ENCODE results near the gene ZNF639. TPM values are rescaled to one million over a fixed set of nuclear protein-coding genes. Genes with fewer than 3 reads are reported as not detected.

The ZNF639 gene
- total RNA-seq, 1 experiment from 2014 or later: 28.6 TPM

GRCh38 chr3:179276743-179277142 is 46.1 kb upstream of the ZNF639 start:
- H3K4me3 Mint-ChIP-seq (ENCODE audit: unreplicated experiment): no peak overlapping the region
- H3K36me3 Mint-ChIP-seq (ENCODE audit: insufficient read depth, unreplicated experiment): no peaks in the 10 kb centered on the region
- no TSS peak for BruUV-seq (replicated peaks)
- no peak for DNase-seq
- ChIA-PET POLR2A (interaction anchor here (0.6 kb wide), 1 partner anchor 176 kb away, joined by 3 read pairs; no protein-coding TSS in a partner anchor), CTCF (no interaction called here)
- Histone ChIP-seq H3K4me3 (ENCODE audit: low read depth, low read length) (no peak overlapping the region), H3K9me3 (no peaks in the 10 kb centered on the region), H3K4me1 (no peaks in the 10 kb centered on the region), H3K27me3 (replicated peaks; ENCODE audit: control insufficient read depth, insufficient read depth, low read length) (no peaks in the 10 kb centered on the region), H3K36me3 (ENCODE audit: control insufficient read depth, insufficient read depth, low read length) (no peaks in the 10 kb centered on the region)
- H3K9me3 Mint-ChIP-seq (ENCODE audit: unreplicated experiment): no peaks in the 10 kb centered on the region
- no peaks in the 10 kb centered on the region for H3K4me1 Mint-ChIP-seq (ENCODE audit: low read depth, unreplicated experiment)
- intact Hi-C loops (cut with micrococcal nuclease; ENCODE audit: unreplicated experiment): no loop called here
- H3K27ac Mint-ChIP-seq (ENCODE audit: unreplicated experiment): no peak overlapping the region
- TF ChIP-seq CTCF (IDR thresholded peaks at IDR 0.05; ENCODE audit: insufficient read depth in 1 of 2, low read depth in 1 of 2, low read length in 1 of 2, severe bottlenecking in 1 of 2, unreplicated experiment in 1 of 2): no peak
- H3K27me3 Mint-ChIP-seq (ENCODE audit: insufficient read depth, unreplicated experiment): no peaks in the 10 kb centered on the region

DNA sequence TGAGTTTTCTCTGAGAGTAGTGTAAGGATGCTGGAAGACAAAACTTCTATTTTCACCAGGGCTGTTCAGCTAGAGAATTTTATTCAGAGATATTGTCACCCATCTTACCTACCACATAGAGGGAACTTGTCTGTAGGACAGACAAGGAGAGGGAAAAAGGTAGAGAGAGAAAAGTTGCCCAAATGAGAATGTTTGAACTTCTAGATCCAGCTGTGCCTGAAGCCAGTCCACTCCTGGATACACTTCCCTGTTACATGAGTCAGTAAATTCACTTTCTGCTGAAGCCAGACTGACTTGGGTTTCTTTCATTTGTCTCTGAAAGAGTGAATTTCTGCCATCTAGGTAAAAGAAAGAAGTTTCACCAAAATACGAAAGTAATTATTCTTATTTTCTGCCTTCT is 44.7 kb upstream of the ZNF639 start:
- ChIA-PET POLR2A (no interaction called here), CTCF (no interaction called here)
- Mint-ChIP-seq H3K9me3 (ENCODE audit: unreplicated experiment) (no peaks in the 10 kb centered on the region), H3K27me3 (ENCODE audit: insufficient read depth, unreplicated experiment) (peaks cover 7% of the 10 kb centered on the region), H3K4me3 (ENCODE audit: unreplicated experiment) (no peak overlapping the region), H3K27ac (ENCODE audit: unreplicated experiment) (no peak overlapping the region), H3K4me1 (ENCODE audit: low read depth, unreplicated experiment) (no peaks in the 10 kb centered on the region), H3K36me3 (ENCODE audit: insufficient read depth, unreplicated experiment) (no peaks in the 10 kb centered on the region)
- no peak for DNase-seq
- Histone ChIP-seq H3K4me1 (no peaks in the 10 kb centered on the region), H3K4me3 (ENCODE audit: low read depth, low read length) (no peak overlapping the region), H3K36me3 (ENCODE audit: control insufficient read depth, insufficient read depth, low read length) (no peaks in the 10 kb centered on the region), H3K9me3 (no peaks in the 10 kb centered on the region), H3K27me3 (replicated peaks; ENCODE audit: control insufficient read depth, insufficient read depth, low read length) (no peaks in the 10 kb centered on the region)
- TF ChIP-seq CTCF (IDR thresholded peaks at IDR 0.05; ENCODE audit: insufficient read depth in 1 of 2, low read depth in 1 of 2, low read length in 1 of 2, severe bottlenecking in 1 of 2, unreplicated experiment in 1 of 2): no peak
- intact Hi-C loops (cut with micrococcal nuclease; ENCODE audit: unreplicated experiment): no loop called here
- BruUV-seq (replicated peaks): no TSS peak

DNA sequence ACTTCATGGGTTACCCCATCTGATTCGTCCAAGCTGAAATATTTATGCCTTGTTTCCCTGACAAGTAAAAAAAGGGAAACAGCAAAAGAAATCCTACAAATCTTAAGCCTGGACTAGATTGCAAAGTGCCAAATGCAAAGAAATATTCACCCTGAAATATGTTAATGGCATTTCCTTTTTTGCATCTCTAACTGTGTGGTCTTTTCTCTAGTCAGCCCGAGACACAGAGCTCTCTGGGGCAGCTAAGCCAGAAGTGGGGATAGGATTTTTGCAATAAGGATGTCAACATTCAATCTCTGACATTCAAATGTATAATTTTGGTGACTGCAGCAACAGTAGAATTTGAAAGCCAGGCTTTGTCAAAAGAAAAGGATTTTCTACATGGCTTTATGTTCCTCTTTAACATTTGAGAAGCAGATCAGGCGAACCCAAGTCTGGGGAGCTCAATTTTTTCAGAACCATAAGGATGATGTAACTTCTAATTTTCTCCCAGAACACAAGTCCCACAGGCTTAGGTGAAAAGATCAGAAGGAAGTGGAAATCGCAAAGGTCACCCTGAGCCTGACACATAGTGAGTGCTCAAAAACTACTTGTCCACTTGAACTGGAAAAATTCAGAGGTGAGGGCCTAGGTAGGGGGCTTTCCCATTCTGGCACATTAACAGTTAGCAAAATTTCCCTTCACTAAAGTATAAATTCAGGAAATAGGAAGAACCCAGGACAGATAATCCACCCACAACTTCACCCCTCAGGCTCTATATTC is 43.7 kb upstream of the ZNF639 start:
- CTCF ChIA-PET: no interaction called here
- intact Hi-C loops (cut with micrococcal nuclease; ENCODE audit: unreplicated experiment): no loop called here

More for the DNA sequence above, 43.7 kb upstream of the ZNF639 start:
- no peak overlapping the region for H3K27ac Mint-ChIP-seq (ENCODE audit: unreplicated experiment)
- Histone ChIP-seq H3K4me3 (ENCODE audit: low read depth, low read length) (no peak overlapping the region), H3K4me1 (no peaks in the 10 kb centered on the region), H3K36me3 (ENCODE audit: control insufficient read depth, insufficient read depth, low read length) (no peaks in the 10 kb centered on the region), H3K9me3 (no peaks in the 10 kb centered on the region), H3K27me3 (replicated peaks; ENCODE audit: control insufficient read depth, insufficient read depth, low read length) (no peaks in the 10 kb centered on the region)
- POLR2A ChIA-PET: no interaction called here
- H3K27me3 Mint-ChIP-seq (ENCODE audit: insufficient read depth, unreplicated experiment): peaks cover 7% of the 10 kb centered on the region
- BruUV-seq (replicated peaks): no TSS peak
- H3K4me1 Mint-ChIP-seq (ENCODE audit: low read depth, unreplicated experiment): no peaks in the 10 kb centered on the region
- no peak for TF ChIP-seq CTCF (IDR thresholded peaks at IDR 0.05; ENCODE audit: insufficient read depth in 1 of 2, low read depth in 1 of 2, low read length in 1 of 2, severe bottlenecking in 1 of 2, unreplicated experiment in 1 of 2)
- no peaks in the 10 kb centered on the region for H3K9me3 Mint-ChIP-seq (ENCODE audit: unreplicated experiment)
- no peaks in the 10 kb centered on the region for H3K36me3 Mint-ChIP-seq (ENCODE audit: insufficient read depth, unreplicated experiment)
- no peak for DNase-seq
- H3K4me3 Mint-ChIP-seq (ENCODE audit: unreplicated experiment): no peak overlapping the region

Measured in Caco-2 (cell line).